ENCODE measurements around the gene KDM8.

GRCh38 chr16:27179500-27180072 is 23.7 kb upstream of the KDM8 start:
- TF ChIP-seq POLR2A (IDR thresholded peaks at IDR 0.05; ENCODE audit: low read depth) (no peak), CTCF (IDR thresholded peaks at IDR 0.05) (peak; percentile 95 to 98 (median 95)), EP300 (IDR thresholded peaks at IDR 0.05) (no peak), POLR2AphosphoS5 (IDR thresholded peaks at IDR 0.05) (peak in 1 of 2 donors; percentile 57)
